ENCODE measurements around the gene RAPSN. TPM values are rescaled to one million over a fixed set of nuclear protein-coding genes. Genes with fewer than 3 reads are reported as not detected.

Gene RAPSN
- polyA plus RNA-seq, 1 donor (not counting 4 experiments of a cell fraction or from before 2014, with no cell fraction given), result 0.28 TPM

DNA sequence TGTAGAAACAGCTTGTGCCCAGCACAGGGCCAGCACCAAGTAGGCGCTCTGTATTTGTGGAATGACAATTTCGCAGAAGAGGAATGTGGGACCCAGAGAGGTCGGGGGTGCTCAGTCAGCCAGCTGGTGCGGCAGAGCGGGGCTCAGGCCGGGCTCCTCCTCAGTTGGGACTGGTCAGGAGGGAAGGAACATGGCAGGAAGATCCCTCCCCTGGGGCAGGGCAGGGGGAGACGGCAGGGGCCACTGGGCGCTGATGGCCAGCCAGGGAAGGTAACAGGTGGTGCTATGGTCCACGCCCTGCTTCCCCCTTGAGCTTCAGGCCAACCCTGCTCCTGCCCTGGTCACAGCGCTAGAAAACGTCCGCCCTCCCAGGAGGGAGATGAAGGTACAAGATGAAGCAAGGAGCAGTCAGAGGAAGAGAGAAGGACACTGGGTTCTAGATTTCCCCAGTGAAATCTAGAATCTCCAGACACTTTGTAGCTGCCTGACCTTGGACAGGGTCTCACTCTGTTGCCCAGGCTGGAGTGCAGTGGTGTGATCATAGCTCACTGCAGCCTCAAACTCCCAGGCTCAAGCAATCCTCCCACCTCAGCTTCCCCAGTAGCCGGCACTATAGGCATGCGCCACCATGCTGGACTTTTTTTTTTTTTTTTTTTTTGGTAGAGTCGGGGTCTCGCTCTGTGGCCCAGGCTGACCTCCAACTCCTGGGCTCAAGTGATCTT lies 57.1 kb downstream of the RAPSN start:
- Histone ChIP-seq H3K4me1 (ENCODE audit: control insufficient read depth, extremely low read depth, insufficient read depth, low read length) (peaks cover 12% of the 10 kb centered on the region), H3K27ac (ENCODE audit: control insufficient read depth, insufficient read depth, low read length) (no peak overlapping the region)

DNA sequence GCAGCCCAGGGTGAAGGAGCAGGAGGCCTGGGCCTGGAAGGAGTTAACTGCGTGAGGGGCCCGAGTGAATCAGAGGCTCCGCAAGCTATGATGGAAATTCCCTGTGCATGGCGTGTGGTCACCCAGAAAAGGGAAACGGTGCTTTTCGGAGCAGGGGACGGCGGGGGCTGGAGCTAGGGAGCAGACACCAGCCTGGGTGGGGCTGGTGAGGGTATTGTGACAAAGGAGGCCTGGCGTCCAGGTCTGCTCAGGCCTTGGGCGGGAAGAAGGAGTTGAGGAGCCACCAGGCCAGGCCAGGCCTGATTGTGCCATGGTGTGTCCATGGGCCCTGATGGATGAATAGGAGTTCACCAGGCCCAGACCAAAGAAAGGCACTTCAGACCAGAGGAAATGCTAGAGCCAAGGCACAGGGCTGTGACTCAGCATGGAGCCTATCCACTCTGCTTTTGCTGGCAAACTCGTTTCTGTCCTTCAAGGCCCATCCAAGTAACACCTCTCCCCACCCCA lies 57.8 kb downstream of the RAPSN start:
- DNase-seq (ENCODE audit: low read depth, low spot score), result no peak
- H3K27ac ChIP-seq (ENCODE audit: control insufficient read depth, insufficient read depth, low read length), result no peak overlapping the region

More for the DNA sequence above, 57.1 kb downstream of the RAPSN start:
- Histone ChIP-seq H3K4me2 (ENCODE audit: control insufficient read depth, extremely low read depth, insufficient read depth, low read depth, low read length) (no peak overlapping the region), H3K79me2 (ENCODE audit: control insufficient read depth, insufficient read depth, low read length) (no peaks in the 10 kb centered on the region), H3K9ac (ENCODE audit: control insufficient read depth, extremely low read depth, insufficient read depth, low read length) (no peak overlapping the region), H4K20me1 (ENCODE audit: control insufficient read depth, extremely low read depth, insufficient read depth, low read length) (no peaks in the 10 kb centered on the region), H3K4me3 (ENCODE audit: control insufficient read depth in 2 of 3, extremely low read depth in 1 of 3, insufficient read depth in 2 of 3, low read depth in 1 of 3, low read length in 3 of 3) (no peak overlapping the region), H3K9me1 (ENCODE audit: control insufficient read depth, extremely low read depth, insufficient read depth, low read length) (no peaks in the 10 kb centered on the region), H3K36me3 (ENCODE audit: control insufficient read depth in 2 of 2, extremely low read depth in 1 of 2, insufficient read depth in 2 of 2, low read length in 2 of 2) (no peaks in the 10 kb centered on the region), H2AFZ (ENCODE audit: control insufficient read depth, low read length) (no peak overlapping the region), H3K9me3 (ENCODE audit: control insufficient read depth, low read depth, low read length) (no peaks in the 10 kb centered on the region), H3K27me3 (ENCODE audit: control insufficient read depth, extremely low read depth, insufficient read depth, low read length) (no peaks in the 10 kb centered on the region)
- DNase-seq (ENCODE audit: low read depth, low spot score) (no peak), FAIRE-seq (no peak)
- TF ChIP-seq, protein P1, sequence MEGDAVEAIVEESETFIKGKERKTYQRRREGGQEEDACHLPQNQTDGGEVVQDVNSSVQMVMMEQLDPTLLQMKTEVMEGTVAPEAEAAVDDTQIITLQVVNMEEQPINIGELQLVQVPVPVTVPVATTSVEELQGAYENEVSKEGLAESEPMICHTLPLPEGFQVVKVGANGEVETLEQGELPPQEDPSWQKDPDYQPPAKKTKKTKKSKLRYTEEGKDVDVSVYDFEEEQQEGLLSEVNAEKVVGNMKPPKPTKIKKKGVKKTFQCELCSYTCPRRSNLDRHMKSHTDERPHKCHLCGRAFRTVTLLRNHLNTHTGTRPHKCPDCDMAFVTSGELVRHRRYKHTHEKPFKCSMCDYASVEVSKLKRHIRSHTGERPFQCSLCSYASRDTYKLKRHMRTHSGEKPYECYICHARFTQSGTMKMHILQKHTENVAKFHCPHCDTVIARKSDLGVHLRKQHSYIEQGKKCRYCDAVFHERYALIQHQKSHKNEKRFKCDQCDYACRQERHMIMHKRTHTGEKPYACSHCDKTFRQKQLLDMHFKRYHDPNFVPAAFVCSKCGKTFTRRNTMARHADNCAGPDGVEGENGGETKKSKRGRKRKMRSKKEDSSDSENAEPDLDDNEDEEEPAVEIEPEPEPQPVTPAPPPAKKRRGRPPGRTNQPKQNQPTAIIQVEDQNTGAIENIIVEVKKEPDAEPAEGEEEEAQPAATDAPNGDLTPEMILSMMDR (optimal IDR thresholded peaks at IDR 0.05 in 1 of 3, IDR thresholded peaks at IDR 0.05 in 1 of 3, conservative IDR thresholded peaks at IDR 0.05 in 1 of 3; ENCODE audit: extremely low read depth in 1 of 3, insufficient read depth in 2 of 3, low read length in 3 of 3), result no peak
- TF ChIP-seq EZH2 (IDR thresholded peaks at IDR 0.05; ENCODE audit: low read length), result no peak
- dilution Hi-C loops (cut with MboI; ENCODE audit: extremely low pct_ligation_motif_present, low sequenced_read_pairs), result no loop called here

More for the DNA sequence above, 57.8 kb downstream of the RAPSN start:
- Histone ChIP-seq H3K27me3 (ENCODE audit: control insufficient read depth, extremely low read depth, insufficient read depth, low read length) (no peaks in the 10 kb centered on the region), H3K9me1 (ENCODE audit: control insufficient read depth, extremely low read depth, insufficient read depth, low read length) (no peaks in the 10 kb centered on the region), H3K4me3 (ENCODE audit: control insufficient read depth in 2 of 3, extremely low read depth in 1 of 3, insufficient read depth in 2 of 3, low read depth in 1 of 3, low read length in 3 of 3) (no peak overlapping the region), H3K9me3 (ENCODE audit: control insufficient read depth, low read depth, low read length) (no peaks in the 10 kb centered on the region), H4K20me1 (ENCODE audit: control insufficient read depth, extremely low read depth, insufficient read depth, low read length) (no peaks in the 10 kb centered on the region), H3K79me2 (ENCODE audit: control insufficient read depth, insufficient read depth, low read length) (no peaks in the 10 kb centered on the region), H3K36me3 (ENCODE audit: control insufficient read depth in 2 of 2, extremely low read depth in 1 of 2, insufficient read depth in 2 of 2, low read length in 2 of 2) (no peaks in the 10 kb centered on the region), H3K4me2 (ENCODE audit: control insufficient read depth, extremely low read depth, insufficient read depth, low read depth, low read length) (no peak overlapping the region), H2AFZ (ENCODE audit: control insufficient read depth, low read length) (no peak overlapping the region), H3K4me1 (ENCODE audit: control insufficient read depth, extremely low read depth, insufficient read depth, low read length) (peaks cover 12% of the 10 kb centered on the region), H3K9ac (ENCODE audit: control insufficient read depth, extremely low read depth, insufficient read depth, low read length) (no peak overlapping the region)
- dilution Hi-C loops (cut with MboI; ENCODE audit: extremely low pct_ligation_motif_present, low sequenced_read_pairs), result no loop called here
- no peak for FAIRE-seq
- TF ChIP-seq EZH2 (IDR thresholded peaks at IDR 0.05; ENCODE audit: low read length), result no peak
- TF ChIP-seq, protein P1 (optimal IDR thresholded peaks at IDR 0.05 in 1 of 3, IDR thresholded peaks at IDR 0.05 in 1 of 3, conservative IDR thresholded peaks at IDR 0.05 in 1 of 3; ENCODE audit: extremely low read depth in 1 of 3, insufficient read depth in 2 of 3, low read length in 3 of 3), result no peak

Measured in keratinocyte (primary cell).